ENCODE results near the gene GIMAP5. TPM values are rescaled to one million over a fixed set of nuclear protein-coding genes. Genes with fewer than 3 reads are reported as not detected.

The GIMAP5 gene
- total RNA-seq, 1 experiment from 2014 or later: 0.24 TPM

GRCh38 chr7:150753239-150753638 is 16.0 kb downstream of the GIMAP5 start:
- H3K27ac Mint-ChIP-seq: no peak overlapping the region
- no peaks in the 10 kb centered on the region for H3K4me1 Mint-ChIP-seq
- peaks cover 83% of the 10 kb centered on the region for H3K27me3 Mint-ChIP-seq (ENCODE audit: low read depth)
- H3K36me3 Mint-ChIP-seq: no peaks in the 10 kb centered on the region
- ATAC-seq: no peak
- DNase-seq (ENCODE audit: low spot score): no peak
- TF ChIP-seq ATF6 (CRISPR knock-in tag; IDR thresholded peaks at IDR 0.05): no peak
- TF ChIP-seq CDX4 (CRISPR knock-in tag; IDR thresholded peaks at IDR 0.05; ENCODE audit: borderline replicate concordance): no peak
- TF ChIP-seq ZNF281 (CRISPR knock-in tag; IDR thresholded peaks at IDR 0.05): no peak
- no peak for TF ChIP-seq FOXJ3 (CRISPR knock-in tag; IDR thresholded peaks at IDR 0.05; ENCODE audit: borderline replicate concordance)
- no peak for TF ChIP-seq TP53 (CRISPR knock-in tag; IDR thresholded peaks at IDR 0.05)
- TF ChIP-seq CBFB (CRISPR knock-in tag; IDR thresholded peaks at IDR 0.05; ENCODE audit: low read depth): no peak
- no peak for TF ChIP-seq IRF2 (CRISPR knock-in tag; IDR thresholded peaks at IDR 0.05; ENCODE audit: borderline replicate concordance, low read depth)
- TF ChIP-seq IRF1 (CRISPR knock-in tag; IDR thresholded peaks at IDR 0.05): no peak
- no peak for TF ChIP-seq JUN (CRISPR knock-in tag; IDR thresholded peaks at IDR 0.05)
- TF ChIP-seq ARID4B (CRISPR knock-in tag; IDR thresholded peaks at IDR 0.05; ENCODE audit: borderline replicate concordance): no peak
- no peak for TF ChIP-seq ZMAT4 (CRISPR knock-in tag; IDR thresholded peaks at IDR 0.05)
- TF ChIP-seq MAX (CRISPR knock-in tag; IDR thresholded peaks at IDR 0.05): no peak
- no peak for TF ChIP-seq PRRX2 (CRISPR knock-in tag; IDR thresholded peaks at IDR 0.05)
- no peak for TF ChIP-seq MXD4 (CRISPR knock-in tag; IDR thresholded peaks at IDR 0.05; ENCODE audit: borderline replicate concordance)
- no peak for TF ChIP-seq ELF4 (CRISPR knock-in tag; IDR thresholded peaks at IDR 0.05; ENCODE audit: low read depth)
- no peak for TF ChIP-seq ZNF121 (CRISPR knock-in tag; IDR thresholded peaks at IDR 0.05)
- TF ChIP-seq SP1 (CRISPR knock-in tag; conservative IDR thresholded peaks at IDR 0.05): no peak
- no peak for TF ChIP-seq TEAD4 (CRISPR knock-in tag; IDR thresholded peaks at IDR 0.05)
- TF ChIP-seq ZSCAN18 (CRISPR knock-in tag; IDR thresholded peaks at IDR 0.05): no peak
- no peak for TF ChIP-seq ZNF138 (CRISPR knock-in tag; conservative IDR thresholded peaks at IDR 0.05)
- ChIA-PET POLR2A (no interaction called here), CTCF (interaction anchor here (0.8 to 1.8 kb wide), 2 partner anchors 61 to 304 kb away, joined by 3 to 7 read pairs; no protein-coding TSS in a partner anchor)
- no peaks in the 10 kb centered on the region for H3K9me3 Mint-ChIP-seq
- no peak overlapping the region for H3K4me3 Mint-ChIP-seq
